Kidney (tissue), 14 donors: Measurements from ENCODE around the gene CGB5. TPM values are rescaled to one million over a fixed set of nuclear protein-coding genes. Genes with fewer than 3 reads are reported as not detected.
A peak's percentile ranks its signal among the peaks of the same experiment; 100 is the strongest.
"Not testable (repeated sequence)": the region's sequence is repeated elsewhere in the genome, so short reads cannot be mapped to it uniquely, and the experiment has no call there.

Experiments used
- DNase-seq, 5 donors: peaks; one replicate each; pipeline ENCODE4 v3.0.0-alpha.2; 2013 to 2020
- FAIRE-seq: peaks from 2 replicates; lab custom pipeline; 2012; peaks lifted over from hg19 to GRCh38; lab: Jason Lieb, UNC
- H3K27ac ChIP-seq, 2 donors: one replicate each; pipeline ENCODE4 v1.7.0; 2013; ENCODE audit warnings: low read depth in 2 of 2, low read length in 2 of 2, inconsistent platforms in 1 of 2
- H3K27me3 ChIP-seq: one replicate; pipeline ENCODE4 v1.7.1; 2013; ENCODE audit warnings: low read length, inconsistent platforms; ENCODE audit not compliant: control insufficient read depth, insufficient read depth
- H3K36me3 ChIP-seq, 3 donors: one replicate each; pipeline versions ENCODE4 v1.7.0 to v1.7.1; 2013; ENCODE audit warnings: low read length in 3 of 3, control low read depth in 1 of 3, inconsistent platforms in 1 of 3; ENCODE audit not compliant: insufficient read depth in 3 of 3, control insufficient read depth in 2 of 3
- H3K4me1 ChIP-seq, 3 donors: one replicate each; pipeline versions ENCODE4 v1.7.0 to v1.7.1; 2013; ENCODE audit warnings: low read length in 3 of 3, inconsistent platforms in 1 of 3, low read depth in 1 of 3; ENCODE audit not compliant: control insufficient read depth in 2 of 3, insufficient read depth in 2 of 3
- H3K4me3 ChIP-seq, 3 donors: one replicate each; pipeline versions ENCODE4 v1.7.0 to v1.8.1; 2013; ENCODE audit warnings: low read length in 3 of 3, control low read depth in 1 of 3, inconsistent platforms in 1 of 3
- H3K9ac ChIP-seq, 3 donors: one replicate each; pipeline versions ENCODE4 v1.7.0 to v1.7.1; 2013; ENCODE audit warnings: low read length in 3 of 3, control low read depth in 1 of 3, inconsistent platforms in 1 of 3
- H3K9me3 ChIP-seq, 3 donors: one replicate each; pipeline versions ENCODE4 v1.7.0 to v1.7.1; 2013; ENCODE audit warnings: low read length in 3 of 3, control low read depth in 1 of 3, inconsistent platforms in 1 of 3; ENCODE audit not compliant: control insufficient read depth in 2 of 3, insufficient read depth in 1 of 3
- CTCF ChIP-seq: IDR thresholded peaks from 3 replicates; pipeline ENCODE4 v1.5.1; 2012; ENCODE audit warnings: mild to moderate bottlenecking, moderate library complexity, borderline replicate concordance; ENCODE audit not compliant: insufficient read depth; ENCODE audit errors: extremely low read depth
- intact Hi-C: fragments of 100-400 bp; cut with DNase I; formaldehyde crosslinking; loops from one replicate; pipeline ENCODE4 v1.11.1; 2022
- polyA plus RNA-seq: library from polyadenylated mRNA; stranded (reverse); fragments of 350-450 nt; fragmentation: Illumina TruSeq; extraction: RNeasy Lipid Tissue Mini Kit (QIAGEN cat#74804); gene quantifications from one replicate; pipeline ENCODE4 v1.2.3, GENCODE V29; 2014; ENCODE audit warnings: low read depth, low replicate concordance; ENCODE audit not compliant: insufficient read depth
- total RNA-seq: library from RNA; stranded (reverse); fragmentation: NEBNext Ultra II Directional; extraction: Animal tissue kit (Norgen Biotek cat#: 25700); gene quantifications from one replicate; pipeline ENCODE4 v1.2.1, GENCODE V29; 2021
- donor health status: control.
- donor health status: control.
- donor health status: control.
- donor health status: control.
- donor health status: control.
- donor health status: DM: yes; HTN: yes; CAD: no.
- donor health status: Normal renal cell carcinoma (clear cell type).

CGB5 gene
- total and polyA plus RNA-seq, 2 donors from 2014 or later: not detected

GRCh38 chr19:49017666-49018351 is 25.8 kb upstream of the CGB5 start:
- no peaks in the 10 kb centered on the region for H3K36me3 ChIP-seq
- H3K27me3 ChIP-seq: no peaks in the 10 kb centered on the region
- peak overlapping the region in 2 of 3 donors; percentile 30 to 46 for H3K4me3 ChIP-seq
- H3K4me1 ChIP-seq: peaks cover 0 to 6% (median 0%) of the 10 kb centered on the region in 3 donors
- no peak overlapping the region for H3K27ac ChIP-seq
- FAIRE-seq: no peak
- TF ChIP-seq CTCF: peak; percentile 28
- intact Hi-C loops: no loop called here
- H3K9me3 ChIP-seq: no peaks in the 10 kb centered on the region
- peak in 4 of 5 donors; percentile 67 to 82 (median 74) for DNase-seq
- no peak overlapping the region for H3K9ac ChIP-seq

- intact Hi-C loops, H3K27me3 ChIP-seq, H3K4me1 ChIP-seq, FAIRE-seq, H3K9me3 ChIP-seq, H3K27ac ChIP-seq, H3K36me3 ChIP-seq: not testable (repeated sequence)
- peak overlapping the region in 1 of 3 donors; percentile 54 for H3K9ac ChIP-seq
- peak overlapping the region in 2 of 3 donors; percentile 39 to 46 for H3K4me3 ChIP-seq
- peak in 2 of 5 donors; percentile 28 to 33 for DNase-seq
Observed at GRCh38 chr19:49018388-49019241, 25.0 kb upstream of the CGB5 start.

GRCh38 chr19:49019242-49019932 is 24.3 kb upstream of the CGB5 start:
- DNase-seq (peak in 4 of 5 donors; percentile 69 to 82 (median 75)), FAIRE-seq (no peak)
- Histone ChIP-seq H3K27ac (no peak overlapping the region), H3K36me3 (no peaks in the 10 kb centered on the region), H3K9me3 (no peaks in the 10 kb centered on the region), H3K4me3 (peak overlapping the region in 2 of 3 donors; percentile 14 to 46), H3K9ac (no peak overlapping the region), H3K4me1 (peaks cover 0 to 6% (median 0%) of the 10 kb centered on the region in 3 donors), H3K27me3 (no peaks in the 10 kb centered on the region)
- no peak for TF ChIP-seq CTCF
- intact Hi-C loops: no loop called here
